ENCODE measurements around the gene BMPR1B.
A peak's percentile ranks its signal among the peaks of the same experiment; 100 is the strongest.
"Not testable (repeated sequence)": the region's sequence is repeated elsewhere in the genome, so short reads cannot be mapped to it uniquely, and the experiment has no call there.

The BMPR1B gene

DNA sequence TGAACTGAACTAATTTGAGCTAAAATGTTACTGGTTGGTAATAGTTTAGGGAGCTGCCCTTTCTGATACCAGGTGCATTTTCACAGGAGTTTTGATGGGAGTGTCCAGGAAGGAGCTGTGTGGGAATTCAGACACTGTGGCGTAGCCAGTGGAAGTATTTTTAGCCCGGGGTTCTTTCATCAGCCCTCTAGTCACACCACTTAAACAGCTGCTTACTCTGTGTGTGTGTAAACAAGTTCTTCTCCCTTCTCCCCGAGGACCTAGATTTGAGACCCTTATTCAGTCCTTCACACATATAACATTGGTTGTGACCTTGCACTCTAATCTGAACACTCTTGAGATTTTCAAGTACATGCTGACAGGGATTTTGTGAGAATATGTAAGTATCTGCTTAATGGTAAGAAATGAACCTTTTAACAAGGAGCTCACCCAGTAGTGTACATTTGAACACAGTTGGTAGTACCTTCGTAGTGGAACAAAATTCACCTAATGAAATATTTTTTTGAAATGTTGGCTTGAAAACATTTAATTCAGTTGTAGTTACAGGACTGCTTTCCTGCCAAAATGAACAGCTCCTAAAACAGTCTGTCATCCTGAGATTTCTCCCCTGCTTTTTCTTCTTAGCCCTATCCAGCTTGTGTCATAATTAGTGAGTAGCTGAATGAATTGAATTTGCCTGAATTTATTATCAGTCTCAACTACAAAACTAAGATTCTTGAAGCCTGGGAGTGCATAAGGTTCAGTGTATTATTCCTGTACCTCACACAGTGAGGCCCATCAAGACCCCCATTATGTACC, 61.8 kb downstream of the BMPR1B start:
- DNase-seq (ENCODE audit: low read depth in 2 of 2) = no peak
- TF ChIP-seq, protein P1, sequence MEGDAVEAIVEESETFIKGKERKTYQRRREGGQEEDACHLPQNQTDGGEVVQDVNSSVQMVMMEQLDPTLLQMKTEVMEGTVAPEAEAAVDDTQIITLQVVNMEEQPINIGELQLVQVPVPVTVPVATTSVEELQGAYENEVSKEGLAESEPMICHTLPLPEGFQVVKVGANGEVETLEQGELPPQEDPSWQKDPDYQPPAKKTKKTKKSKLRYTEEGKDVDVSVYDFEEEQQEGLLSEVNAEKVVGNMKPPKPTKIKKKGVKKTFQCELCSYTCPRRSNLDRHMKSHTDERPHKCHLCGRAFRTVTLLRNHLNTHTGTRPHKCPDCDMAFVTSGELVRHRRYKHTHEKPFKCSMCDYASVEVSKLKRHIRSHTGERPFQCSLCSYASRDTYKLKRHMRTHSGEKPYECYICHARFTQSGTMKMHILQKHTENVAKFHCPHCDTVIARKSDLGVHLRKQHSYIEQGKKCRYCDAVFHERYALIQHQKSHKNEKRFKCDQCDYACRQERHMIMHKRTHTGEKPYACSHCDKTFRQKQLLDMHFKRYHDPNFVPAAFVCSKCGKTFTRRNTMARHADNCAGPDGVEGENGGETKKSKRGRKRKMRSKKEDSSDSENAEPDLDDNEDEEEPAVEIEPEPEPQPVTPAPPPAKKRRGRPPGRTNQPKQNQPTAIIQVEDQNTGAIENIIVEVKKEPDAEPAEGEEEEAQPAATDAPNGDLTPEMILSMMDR (IDR thresholded peaks at IDR 0.05; ENCODE audit: low read depth, low read length) = no peak
- no peak overlapping the region for H3K4me3 ChIP-seq (replicated peaks in 1 of 2; ENCODE audit: low read depth in 2 of 2, low read length in 2 of 2)

DNA sequence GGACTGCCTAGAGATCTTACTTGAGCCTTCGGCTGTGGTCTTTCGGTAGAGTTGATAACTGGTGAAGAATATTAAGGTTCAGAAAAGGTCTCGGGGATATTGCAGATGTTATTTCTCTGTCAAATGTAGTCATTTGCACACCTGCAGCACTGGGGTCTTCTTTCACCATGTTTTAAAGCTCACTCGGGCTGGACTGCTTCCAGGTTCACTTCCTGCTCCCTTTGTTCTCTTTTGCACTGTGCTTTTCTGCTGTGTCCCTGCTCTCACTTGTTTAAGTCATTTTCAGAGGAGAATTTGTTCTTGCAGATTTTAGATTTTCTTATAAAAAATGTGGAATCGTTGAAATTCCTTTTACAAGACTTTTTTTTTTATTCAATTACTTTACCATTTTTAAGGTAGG, 68.5 kb downstream of the BMPR1B start:
- no peak overlapping the region for H3K4me3 ChIP-seq (replicated peaks in 1 of 2; ENCODE audit: low read depth in 2 of 2, low read length in 2 of 2)
- TF ChIP-seq, protein P1 (IDR thresholded peaks at IDR 0.05; ENCODE audit: low read depth, low read length) = no peak
- DNase-seq (ENCODE audit: low read depth in 2 of 2) = no peak

DNA sequence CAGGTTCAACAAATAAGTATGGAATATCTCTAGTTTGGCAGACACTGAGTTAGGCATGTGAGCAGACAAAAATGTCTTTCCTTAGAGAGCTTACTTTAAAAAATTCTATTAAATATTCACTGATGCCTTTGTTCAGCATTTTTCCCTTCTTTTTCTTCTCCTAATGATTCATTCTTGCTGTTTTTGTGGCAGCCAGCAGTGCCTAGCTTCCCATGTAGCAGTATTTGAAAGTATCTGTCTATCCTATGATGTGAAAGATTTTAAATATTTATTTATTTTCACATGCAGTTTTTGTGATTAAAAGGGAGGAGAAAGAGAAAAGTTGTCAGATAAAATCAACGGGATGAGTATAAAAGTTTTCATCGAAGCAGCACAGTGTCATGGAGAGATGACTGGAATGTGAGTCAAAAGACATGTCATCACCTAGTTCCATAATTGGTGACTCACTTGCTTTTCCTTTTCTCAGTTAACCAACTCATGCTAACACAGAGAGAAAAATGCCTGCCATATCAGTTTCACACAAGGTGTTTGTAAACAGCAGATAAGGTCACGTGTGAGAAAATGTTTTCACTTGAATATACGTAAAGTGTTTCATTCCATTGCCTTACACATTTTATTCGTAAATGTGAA, 69.8 kb downstream of the BMPR1B start:
- H3K4me3 ChIP-seq (replicated peaks in 1 of 2; ENCODE audit: low read depth in 2 of 2, low read length in 2 of 2) = no peak overlapping the region
- peak; percentile 55 to 86 for DNase-seq (ENCODE audit: low read depth in 2 of 2)
- TF ChIP-seq, protein P1 (IDR thresholded peaks at IDR 0.05; ENCODE audit: low read depth, low read length) = no peak

DNA sequence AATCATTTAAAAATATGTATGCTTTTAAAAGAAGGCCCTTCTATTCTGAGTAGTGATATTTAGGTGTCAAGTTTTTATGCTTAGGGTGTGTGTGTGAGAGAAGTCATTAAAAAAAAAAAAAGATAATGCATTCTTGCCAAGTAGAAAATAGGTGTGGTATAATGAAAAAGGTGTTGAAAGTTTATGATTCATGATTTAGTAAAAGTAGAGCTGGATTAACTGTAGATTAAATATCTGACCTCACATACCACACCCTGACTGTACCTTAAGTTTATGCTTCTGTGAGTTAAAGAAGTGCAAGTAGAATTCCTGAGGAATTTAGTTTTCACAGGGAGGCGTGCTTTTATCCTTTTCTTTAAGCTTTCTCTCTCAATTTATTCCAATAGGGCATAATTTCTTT, 71.1 kb downstream of the BMPR1B start:
- no peak for DNase-seq (ENCODE audit: low read depth in 2 of 2)
- H3K4me3 ChIP-seq (replicated peaks in 1 of 2; ENCODE audit: low read depth in 2 of 2, low read length in 2 of 2) = no peak overlapping the region
- TF ChIP-seq, protein P1 (IDR thresholded peaks at IDR 0.05; ENCODE audit: low read depth, low read length) = no peak

DNA sequence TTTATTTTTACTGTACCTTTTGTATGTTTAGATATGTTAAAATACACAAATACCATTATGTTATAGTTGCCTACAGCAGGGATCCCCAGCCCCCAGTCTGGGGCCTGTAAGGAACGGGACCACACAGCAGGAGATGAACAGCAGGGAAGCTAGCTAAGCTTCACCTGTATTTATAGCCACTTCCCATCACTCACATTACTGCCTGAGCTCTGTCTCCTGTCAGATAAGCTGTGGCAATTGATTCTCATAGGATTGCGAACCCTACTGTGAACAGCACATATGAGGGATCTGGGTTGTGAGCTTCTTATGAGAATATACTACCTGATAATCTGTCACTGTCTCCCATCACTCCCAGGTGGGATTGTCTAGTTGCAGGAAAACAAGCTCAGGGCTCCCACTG, 73.9 kb downstream of the BMPR1B start:
- no peak for DNase-seq (ENCODE audit: low read depth in 2 of 2)
- H3K4me3 ChIP-seq (replicated peaks in 1 of 2; ENCODE audit: low read depth in 2 of 2, low read length in 2 of 2) = no peak overlapping the region
- TF ChIP-seq, protein P1 (IDR thresholded peaks at IDR 0.05; ENCODE audit: low read depth, low read length) = no peak

DNA sequence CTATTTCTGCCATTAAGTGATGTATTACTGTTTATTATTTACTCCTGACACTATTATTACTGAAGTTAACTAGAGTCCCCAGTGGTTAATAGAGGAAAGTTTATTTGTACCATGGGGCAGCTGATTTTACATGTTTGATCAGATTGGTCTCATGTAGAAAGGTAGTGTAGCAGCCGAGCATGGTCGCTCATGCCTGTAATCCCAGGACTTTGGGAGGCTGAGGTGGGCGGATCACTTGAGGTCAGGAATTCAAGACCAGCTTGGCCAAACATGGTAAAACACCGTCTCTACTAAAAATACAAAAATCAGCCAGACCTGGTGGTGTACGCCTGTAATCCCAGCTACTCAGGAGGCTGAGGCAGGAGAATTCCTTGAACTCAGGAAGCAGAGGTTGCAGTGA, 74.6 kb downstream of the BMPR1B start:
- DNase-seq (ENCODE audit: low read depth in 2 of 2); H3K4me3 ChIP-seq (replicated peaks in 1 of 2; ENCODE audit: low read depth in 2 of 2, low read length in 2 of 2): not testable (repeated sequence)

DNA sequence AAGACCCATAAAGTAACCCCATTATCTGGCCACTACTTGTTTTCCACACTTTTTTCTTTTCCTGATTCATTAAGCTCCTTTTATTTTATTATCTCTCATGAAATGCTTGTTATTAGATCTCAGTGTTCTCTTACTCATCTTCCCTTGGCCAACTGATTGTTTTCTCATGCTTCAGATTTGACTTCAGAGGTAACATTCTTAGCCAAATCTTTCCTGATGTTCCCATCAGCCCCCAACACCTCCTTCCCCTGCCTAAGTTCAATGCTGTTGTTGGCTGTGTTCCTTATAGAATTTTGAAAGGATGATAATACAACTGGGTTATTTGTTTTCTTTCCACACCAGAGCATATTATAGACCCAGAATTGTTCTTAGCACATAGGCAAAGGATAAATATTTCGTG, 75.6 kb downstream of the BMPR1B start:
- TF ChIP-seq, protein P1 (IDR thresholded peaks at IDR 0.05; ENCODE audit: low read depth, low read length) = no peak
- no peak overlapping the region for H3K4me3 ChIP-seq (replicated peaks in 1 of 2; ENCODE audit: low read depth in 2 of 2, low read length in 2 of 2)
- DNase-seq (ENCODE audit: low read depth in 2 of 2) = peak in 1 of 2 donors; percentile 65

All from cardiac fibroblast (primary cell).